NCI-H510A (cell line): ENCODE results near the gene MAPRE3.
"Not testable (repeated sequence)": the region's sequence is repeated elsewhere in the genome, so short reads cannot be mapped to it uniquely, and the experiment has no call there.

Experiments used
- DNase-seq: peaks from one replicate; lab custom pipeline; 2025; lab: John Stamatoyannopoulos, UW

MAPRE3 gene

GRCh38 chr2:27070653-27071276 lies 100.3 kb downstream of the MAPRE3 start:
- DNase-seq = no peak

DNA sequence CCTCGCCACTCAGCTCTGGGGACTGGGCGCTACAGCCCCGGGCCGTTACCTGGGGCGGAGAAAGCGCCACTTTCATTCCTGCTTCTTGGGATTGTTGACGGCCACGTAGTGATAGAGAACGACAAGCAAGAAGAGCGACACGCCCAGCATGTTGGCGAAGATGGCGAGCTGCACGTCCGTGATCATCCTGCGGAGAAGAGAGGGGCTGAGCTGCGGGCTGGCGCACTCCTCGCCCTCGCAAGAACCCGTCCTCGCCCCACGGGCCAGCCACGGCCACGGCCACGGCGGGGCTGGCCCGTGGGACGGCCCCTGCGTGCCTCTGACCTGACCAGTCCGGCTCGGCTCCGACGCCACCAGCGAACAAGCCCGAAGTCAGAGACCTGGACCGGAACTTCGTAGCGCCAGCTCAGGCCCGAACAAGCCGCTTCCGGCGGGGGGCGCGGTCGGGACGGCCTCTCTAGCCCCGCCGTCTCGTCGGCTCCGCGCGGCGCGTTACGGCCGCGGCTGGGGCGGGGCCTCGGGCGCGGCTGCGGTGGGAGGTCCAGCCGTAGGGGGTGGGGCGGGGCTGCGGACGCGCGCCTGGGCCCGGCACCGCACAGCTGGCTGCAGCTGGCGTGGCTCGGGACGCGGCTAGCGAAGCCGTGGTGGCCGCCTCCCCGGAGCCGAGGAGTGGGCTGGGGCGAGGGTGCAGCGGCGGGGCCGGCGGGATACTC lies 101.0 kb downstream of the MAPRE3 start, which contains the start of gene OST4:
TSS of gene OST4 (minus strand) at position 378 of the 713 bp plus-strand sequence.
- DNase-seq = peak; percentile 93

GRCh38 chr2:27071990-27072830 lies 101.8 kb downstream of the MAPRE3 start:
- DNase-seq = no peak

DNA sequence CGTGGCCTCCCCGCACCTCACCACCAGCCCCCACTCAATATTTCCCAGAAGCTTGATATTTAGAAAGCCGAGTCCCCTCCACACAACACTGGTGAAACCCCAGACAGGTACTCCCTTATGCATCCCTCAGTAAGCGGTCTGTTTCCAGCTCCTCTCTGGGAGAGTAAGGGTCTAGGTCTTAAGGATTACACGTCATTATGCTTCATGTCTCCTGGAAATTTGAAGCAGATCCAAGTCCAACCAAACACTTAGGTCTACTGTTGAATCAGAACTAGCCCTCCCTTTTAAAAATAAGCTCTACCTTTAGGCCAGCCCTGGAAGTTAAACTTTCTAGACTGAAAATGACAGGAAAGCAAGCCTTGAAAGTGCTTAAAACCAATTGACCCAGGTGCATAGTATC lies 102.5 kb downstream of the MAPRE3 start:
- DNase-seq = no peak

DNA sequence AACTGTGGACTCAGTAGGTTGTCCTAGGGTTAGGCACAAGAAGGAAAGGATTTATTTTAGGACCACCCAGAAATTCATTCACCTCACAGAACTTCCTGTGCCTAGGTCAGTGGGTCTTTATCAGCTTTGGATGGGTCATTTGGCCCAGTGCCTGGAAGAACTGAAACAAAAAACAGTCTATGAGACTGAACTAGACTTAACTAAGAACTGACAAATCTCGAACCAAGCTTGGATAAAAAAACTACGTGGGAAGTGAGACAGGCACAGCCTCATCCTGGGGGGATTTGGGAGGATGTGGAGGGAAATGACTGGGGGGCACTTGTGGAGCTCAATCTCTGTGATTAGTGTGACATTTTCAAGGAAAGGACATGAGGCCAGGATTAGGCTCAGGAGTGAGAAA lies 103.3 kb downstream of the MAPRE3 start:
- no peak for DNase-seq

- DNase-seq = peak; percentile 41
Measured at GRCh38 chr2:27074738-27075565, 104.5 kb downstream of the MAPRE3 start.

DNA sequence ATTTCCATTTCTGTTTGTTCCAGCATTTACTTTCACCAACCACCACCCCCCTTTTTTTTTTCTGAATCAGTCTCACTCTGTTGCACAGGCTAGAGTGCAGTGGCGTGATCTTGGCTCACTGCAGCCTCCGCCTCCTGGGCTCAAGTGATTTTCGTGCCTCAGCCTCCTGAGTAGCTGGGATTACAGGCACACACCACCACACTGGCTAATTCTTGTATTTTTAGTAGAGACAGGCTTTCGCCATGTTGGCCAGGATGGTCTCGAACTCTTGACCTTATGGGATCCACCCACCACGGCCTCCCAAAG lies 105.1 kb downstream of the MAPRE3 start:
- DNase-seq = not testable (repeated sequence)

GRCh38 chr2:27076323-27076722 lies 105.9 kb downstream of the MAPRE3 start:
- DNase-seq = no peak
